Stimulated activated CD4-positive, alpha-beta T cell treated with anti-CD3 and anti-CD28 coated beads, Interleukin-4, amount 100 ng/mL, for 4 hours (primary cell): Measurements from ENCODE around the gene TOP3B.
"Not testable (repeated sequence)": the region's sequence is repeated elsewhere in the genome, so short reads cannot be mapped to it uniquely, and the experiment has no call there.

ENCODE experiments used
- DNase-seq, 2 experiments: peaks; one replicate each; pipeline ENCODE4 v3.0.0-alpha.2; 2020

The TOP3B gene

DNA sequence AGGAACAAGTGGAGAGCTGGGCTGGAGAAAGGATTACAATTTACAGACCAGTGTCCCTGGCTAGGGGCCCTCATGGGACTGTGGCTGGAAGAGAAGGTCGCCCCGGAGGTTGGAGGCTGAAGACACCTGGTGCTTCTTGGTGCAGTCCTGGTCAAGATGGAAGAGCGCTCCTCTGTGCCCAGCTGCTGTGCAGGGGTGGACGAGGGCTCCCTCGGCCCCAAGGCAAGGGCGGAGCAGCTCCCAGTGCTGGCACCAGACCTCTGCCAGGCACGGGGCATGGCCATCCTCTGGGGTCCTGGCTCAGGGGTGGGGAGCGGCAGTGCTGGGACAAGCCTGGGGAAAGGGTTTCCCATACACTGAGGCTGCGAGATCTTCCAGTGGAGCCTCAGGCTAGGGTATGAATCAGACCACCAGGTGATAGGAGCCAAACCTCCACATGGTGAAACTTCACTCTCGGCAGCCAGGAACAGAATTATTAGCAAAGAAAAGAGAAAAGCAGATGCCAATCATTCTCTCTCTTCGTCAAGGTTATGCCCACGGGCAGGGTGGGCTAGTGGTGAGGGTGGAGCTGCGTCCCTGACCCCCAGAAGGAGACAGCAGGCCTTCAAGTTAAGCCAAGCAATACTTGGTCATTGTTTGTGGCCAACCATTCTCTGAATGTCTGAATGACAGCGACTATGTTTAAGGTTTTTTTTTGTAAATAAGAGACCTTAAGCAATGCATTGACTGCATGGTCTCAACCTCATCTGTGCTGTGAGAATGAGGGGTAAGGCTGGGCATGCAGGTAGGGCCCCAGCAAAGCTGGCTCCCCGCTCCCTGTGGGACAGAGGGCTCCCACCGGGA lies 62.0 kb downstream of the TOP3B start:
- DNase-seq: no peak

DNA sequence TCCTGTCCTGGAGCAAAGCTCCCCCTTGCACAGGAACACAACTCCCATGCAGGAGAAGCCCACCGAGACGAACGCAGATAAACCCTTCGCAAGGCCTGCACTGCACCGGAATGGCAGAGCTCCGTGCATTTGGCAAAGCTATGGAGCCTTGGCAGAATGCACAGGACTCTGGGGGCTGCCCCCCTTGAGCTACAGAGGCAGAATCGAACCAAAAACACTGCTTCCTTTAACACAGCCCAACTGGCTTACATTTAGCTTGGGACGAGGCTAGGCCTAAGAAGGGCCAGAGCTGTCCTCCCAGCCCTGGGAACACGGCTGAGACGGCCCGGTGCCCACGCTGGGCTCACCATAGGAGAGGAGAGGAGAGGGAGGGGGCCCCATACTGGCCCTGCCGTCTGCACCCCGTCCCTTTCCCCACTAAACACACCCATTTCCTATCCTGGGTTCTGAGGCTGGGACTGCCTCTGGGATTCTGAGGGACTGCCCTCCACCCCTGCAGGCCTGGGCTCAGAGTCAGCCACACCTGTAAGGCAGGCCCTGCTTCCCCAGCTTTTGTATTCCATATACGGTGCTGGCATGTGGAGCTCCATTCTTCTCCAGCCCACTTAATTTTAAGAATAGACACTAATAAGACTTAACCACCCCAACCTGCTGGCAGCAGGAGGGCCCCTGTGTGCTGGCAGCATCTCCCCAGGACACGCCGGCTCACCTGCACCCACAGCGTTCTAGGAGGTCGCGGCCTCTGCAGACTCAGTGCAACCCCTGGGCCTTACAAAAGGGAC lies 62.9 kb downstream of the TOP3B start:
- DNase-seq: no peak

DNA sequence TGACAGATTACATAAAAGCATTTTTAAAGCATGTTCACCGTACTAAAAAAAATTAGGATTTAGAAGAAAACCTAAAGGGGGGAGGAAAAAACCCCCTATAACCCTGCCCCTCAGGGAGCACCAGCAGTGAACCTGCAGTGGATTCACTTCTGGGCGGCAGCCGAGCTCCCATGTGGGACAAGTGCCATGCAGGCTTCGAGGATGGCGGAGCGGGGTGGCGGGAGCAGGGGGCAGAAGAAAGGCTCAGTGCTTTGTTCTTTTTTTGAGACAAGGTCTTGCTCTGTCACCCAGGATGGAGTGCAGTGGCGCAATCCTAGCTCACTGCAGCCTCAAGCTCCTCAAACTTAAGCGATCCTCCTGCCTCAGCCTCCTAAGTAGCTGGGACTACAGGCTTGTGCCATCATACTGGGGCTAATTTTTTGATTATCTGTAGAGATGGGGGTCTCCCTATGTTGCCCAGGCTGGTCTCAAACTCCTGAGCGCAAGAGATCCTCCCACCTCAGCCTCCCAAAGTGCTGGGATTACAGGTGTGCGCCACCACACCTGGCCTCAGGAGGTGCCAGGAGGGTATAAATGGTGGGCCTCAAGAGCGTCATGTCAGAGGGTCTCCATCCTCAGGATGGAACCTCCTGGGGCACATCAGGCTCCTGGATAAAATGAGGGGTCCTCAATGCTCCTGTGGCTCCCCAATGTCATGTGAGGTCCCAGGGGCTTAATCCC lies 64.0 kb downstream of the TOP3B start:
- no peak for DNase-seq

DNA sequence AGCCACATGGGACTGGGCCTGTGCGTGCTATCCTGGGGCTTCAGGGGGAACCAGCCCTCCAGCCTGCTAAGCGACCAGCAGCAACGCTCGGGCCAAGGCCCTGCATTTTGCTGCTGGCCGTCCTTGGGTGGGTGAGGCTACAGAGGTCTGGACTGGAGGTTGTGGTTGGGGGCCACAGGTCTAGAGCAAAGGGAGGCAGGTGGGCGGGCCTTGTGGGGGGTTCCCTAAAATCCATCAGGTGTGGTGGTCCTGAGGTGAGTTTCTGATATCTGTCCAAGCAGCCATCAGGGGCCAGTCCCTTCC lies 64.7 kb downstream of the TOP3B start:
- DNase-seq: no peak

DNA sequence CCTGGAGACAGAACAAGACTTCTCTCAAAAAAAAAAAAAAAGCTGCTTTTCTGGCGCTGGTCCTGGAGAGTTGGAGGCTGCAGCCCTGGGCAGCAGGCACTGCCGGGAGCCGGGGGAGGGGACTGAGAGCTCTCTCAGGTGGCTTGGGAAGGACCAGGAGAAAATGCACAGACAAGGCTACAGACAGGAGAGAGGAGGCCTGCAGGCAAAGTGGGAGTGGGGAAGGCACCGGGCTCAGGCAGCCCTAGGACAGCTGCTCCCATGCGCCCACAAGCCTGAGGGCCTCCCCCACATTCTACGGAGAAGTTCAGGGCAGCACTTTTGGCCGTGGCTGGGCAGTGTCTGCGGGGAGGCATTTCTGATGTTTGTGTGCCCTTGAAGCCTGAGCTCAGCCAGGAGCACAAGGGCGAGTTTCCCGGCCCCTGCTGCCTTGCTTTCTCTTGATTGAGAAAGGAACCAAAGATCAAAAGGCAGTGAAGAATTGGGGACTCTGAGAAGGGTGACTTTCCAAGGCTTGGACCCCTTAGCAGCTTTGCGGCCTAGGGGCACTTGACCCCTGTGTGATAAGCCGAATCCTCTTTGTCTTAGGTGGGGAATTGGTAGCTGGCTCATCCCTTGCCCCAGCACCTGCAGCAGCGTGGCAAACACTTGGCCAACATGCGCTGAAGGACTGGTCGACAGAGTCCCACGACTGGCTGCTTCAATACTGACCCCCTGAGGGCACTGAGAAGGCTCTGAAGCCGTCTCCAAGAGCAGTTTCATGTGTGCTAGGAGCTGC lies 65.2 kb downstream of the TOP3B start:
- DNase-seq: no peak

DNA sequence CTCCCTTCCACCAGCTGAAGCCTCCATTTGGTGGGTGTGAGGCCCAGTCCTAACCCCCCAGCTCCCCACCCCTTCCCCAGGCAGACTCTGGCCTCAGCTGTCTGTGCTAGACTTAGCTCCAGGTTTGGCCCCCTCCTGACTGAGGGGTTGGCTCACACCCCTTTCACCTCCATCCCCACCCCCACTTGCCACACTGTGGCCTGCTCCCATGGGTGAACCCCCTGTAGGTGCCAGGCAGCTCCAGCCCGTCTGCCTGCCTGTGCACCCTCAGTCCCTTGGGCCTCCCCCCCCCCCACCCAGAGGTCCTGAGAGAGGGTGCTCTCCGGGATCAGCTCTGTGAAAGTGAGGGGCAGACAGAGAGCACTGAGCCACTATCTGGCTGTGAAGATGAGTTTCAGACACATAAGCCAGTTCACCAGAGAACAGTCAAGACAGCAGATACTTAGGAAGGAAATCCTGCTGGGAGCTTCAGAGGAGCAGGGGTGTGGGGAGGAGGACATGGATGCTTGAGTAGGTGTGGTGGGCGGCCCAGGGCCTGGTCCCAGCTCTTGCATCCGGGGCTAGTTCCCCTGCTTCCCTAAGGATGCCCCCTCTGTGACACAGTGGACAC lies 66.2 kb downstream of the TOP3B start:
- no peak for DNase-seq

DNA sequence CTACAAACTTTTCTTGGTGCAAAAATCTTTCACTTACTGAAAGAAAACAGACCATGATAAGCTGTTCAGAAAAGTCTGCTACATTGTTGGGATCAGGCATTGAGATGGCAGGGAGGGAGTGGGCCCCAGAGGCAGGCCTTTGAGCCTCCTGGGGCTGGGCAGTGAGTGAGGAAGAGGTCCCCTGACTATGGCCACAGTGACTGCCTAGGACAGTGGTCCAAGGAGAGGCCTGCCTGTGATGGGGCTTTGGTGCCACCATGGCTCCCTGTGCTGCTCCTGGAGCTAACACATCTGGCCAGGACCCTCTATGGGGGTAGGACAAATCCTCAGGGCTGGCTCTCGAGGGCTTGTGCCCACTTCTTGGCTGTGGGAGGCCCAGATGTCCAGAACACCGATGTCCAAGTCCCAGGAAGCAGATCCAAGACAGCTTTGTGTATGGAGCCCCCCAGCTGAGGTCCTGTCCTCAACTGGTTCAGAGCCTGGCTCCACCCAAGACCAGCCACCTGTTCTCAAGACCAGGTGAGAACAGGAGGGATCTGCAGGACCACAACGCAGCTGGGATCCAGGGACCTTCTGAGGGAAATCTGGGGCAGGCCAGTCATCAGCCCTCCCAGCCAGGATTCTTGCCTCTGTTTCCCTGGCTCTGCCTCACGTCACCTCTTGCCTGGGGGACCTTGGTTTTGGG lies 66.8 kb downstream of the TOP3B start:
- no peak for DNase-seq

DNA sequence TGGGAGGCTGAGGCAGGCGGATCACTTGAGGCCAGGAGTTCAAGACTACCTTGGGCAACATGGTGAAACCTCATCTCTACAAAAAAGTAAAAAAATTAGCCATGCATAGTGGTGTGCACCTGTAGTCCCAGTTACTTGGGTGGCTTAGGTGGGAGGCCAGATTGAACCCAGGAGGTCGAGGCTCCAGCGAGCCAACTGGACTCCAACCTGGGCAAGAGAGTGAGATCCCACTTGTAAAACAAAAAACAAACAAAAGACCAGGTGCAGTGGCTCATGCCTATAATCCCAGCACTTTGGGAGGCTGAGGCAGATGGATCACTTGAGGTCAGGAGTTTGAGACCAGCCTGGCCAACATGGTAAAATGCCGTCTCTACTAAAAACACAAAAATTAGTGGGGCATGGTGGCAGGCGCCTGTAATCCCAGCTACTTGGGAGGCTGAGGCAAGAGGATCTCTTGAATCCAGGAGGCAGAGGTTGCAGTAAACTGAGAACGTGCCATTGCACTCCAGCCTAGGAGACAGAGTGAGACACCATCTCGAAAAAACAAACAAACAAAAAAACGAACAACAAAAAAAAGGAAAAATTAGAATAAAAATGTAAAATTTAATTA lies 68.4 kb downstream of the TOP3B start:
- not testable (repeated sequence) for DNase-seq

DNA sequence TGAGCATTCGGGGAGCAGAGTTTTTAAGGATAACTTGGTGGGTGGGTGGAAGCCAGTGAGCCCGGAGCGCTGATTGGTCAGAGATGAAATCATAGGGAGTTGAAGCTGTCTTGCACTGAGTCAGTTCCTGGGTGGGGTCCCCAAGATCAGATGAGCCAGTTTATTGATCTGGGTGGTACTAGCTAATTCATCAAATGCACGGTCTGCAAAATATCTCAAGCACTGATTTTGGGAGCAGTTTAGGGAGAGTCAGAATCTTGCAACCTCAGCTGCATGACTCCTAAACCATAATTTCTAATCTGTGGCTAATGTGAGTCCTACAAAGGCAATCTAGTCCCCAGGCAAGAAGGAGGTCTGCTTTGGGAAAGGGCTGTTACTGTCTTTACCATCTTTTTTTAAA lies 72.2 kb downstream of the TOP3B start:
- not testable (repeated sequence) for DNase-seq

DNA sequence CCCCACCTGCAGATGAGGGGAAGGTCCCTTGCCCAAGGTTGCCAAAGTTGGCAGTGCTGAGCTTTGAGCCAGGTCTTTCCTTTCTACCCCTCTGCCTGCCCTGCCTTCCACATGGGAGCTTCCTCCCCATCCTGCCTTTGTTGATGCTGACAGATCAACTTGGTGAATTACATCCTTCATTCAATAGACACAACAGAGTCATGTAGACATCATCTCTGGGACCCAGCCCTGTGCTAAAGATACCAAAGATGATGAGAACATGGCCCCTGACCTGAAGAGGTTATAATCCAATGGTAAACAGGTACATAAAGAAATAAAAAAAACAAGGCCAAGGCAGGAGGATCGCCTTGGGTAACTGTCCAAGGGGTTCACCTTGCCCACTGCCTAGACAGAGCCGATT lies 72.7 kb downstream of the TOP3B start:
- DNase-seq: no peak

DNA sequence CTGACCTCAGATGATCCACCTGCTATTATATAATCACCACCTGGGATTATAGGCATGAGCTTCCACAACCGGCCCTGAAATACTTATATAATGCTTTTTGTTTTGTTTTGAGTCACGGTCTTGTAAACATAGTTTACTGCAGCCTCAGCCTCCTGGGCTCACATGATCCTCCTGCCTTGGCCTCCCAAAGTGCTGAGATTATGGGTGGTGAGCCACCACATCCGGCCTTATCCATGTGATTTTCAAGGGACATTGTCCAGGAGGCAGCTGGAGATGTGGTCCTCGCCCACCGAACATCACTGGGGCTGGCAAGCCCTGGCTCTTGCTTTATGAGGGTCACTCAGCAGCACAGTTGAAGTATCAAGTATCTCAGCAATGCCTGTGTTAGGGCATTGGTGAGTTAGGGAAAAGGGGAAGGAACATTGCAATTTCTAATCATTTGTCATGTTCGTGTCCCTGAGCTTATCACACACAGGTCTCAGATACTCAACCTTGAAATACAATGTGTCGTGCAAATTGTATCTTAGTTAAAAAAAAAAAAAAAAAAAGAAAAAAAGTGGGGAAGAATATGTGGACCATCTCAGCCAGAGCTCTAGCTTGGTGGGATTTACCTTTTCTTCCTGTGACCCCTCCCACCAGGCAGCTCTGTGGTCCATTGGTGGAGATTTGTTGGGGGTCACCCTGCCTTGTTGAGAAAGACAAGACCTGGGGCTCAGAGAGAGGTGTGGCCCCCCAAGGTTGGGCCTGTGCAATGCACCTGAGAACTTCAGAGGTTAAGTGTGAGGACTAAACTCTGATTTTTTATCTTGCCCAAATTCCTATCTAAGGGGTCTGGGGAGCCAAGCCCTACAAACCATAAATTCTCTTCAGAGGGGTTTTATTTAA lies 74.7 kb downstream of the TOP3B start:
- DNase-seq: no peak
